SK-MEL-5 (cell line): ENCODE data around the gene C12orf43. TPM values are rescaled to one million over a fixed set of nuclear protein-coding genes. Genes with fewer than 3 reads are reported as not detected.
"Not testable (repeated sequence)": the region's sequence is repeated elsewhere in the genome, so short reads cannot be mapped to it uniquely, and the experiment has no call there.

ENCODE experiments used
- DNase-seq: peaks from one replicate; pipeline ENCODE4 v3.0.0-alpha.2; 2016; ENCODE audit warnings: low read depth, low spot score
- in situ Hi-C: cut with HindIII; loops from 2 replicates; pipeline ENCODE4 v1.10.0; 2016; ENCODE audit warnings: low sequenced_read_pairs, high pct_unique_total_duplicates, low pct_unique_long_range_greater_than_20kb
- polyA plus RNA-seq, 2 experiments: library from polyadenylated mRNA; depleted of rRNA; stranded (reverse); fragments of >200 nt; gene quantifications; 2 replicates each; pipeline ENCODE4 v1.2.3, GENCODE V29; 2015
- total RNA-seq: library from RNA; depleted of rRNA; stranded (reverse); fragments of >200 nt; shearing (Covaris generic); gene quantifications from 2 replicates; pipeline ENCODE4 v1.2.3, GENCODE V29; 2014; rRNA removed

Gene C12orf43, protein sequence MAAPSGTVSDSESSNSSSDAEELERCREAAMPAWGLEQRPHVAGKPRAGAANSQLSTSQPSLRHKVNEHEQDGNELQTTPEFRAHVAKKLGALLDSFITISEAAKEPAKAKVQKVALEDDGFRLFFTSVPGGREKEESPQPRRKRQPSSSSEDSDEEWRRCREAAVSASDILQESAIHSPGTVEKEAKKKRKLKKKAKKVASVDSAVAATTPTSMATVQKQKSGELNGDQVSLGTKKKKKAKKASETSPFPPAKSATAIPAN
- 24.0 and 25.4 TPM in 2 replicates for total RNA-seq
- polyA plus RNA-seq (2015; cell fraction: cytosol; rRNA removed), result 18.4 and 21.7 TPM in 2 replicates
- polyA plus RNA-seq (2015; cell fraction: nucleus; rRNA removed), result 8.7 and 17.7 TPM in 2 replicates

- DNase-seq, result peak; percentile 96
- in situ Hi-C loops, result no loop called here
Observed at GRCh38 chr12:121015825-121016766, at the start of gene C12orf43. TSS of gene C12orf43 (minus strand) at chr12:121016487. CDS start at chr12:121016474, 13 bp downstream.

DNA sequence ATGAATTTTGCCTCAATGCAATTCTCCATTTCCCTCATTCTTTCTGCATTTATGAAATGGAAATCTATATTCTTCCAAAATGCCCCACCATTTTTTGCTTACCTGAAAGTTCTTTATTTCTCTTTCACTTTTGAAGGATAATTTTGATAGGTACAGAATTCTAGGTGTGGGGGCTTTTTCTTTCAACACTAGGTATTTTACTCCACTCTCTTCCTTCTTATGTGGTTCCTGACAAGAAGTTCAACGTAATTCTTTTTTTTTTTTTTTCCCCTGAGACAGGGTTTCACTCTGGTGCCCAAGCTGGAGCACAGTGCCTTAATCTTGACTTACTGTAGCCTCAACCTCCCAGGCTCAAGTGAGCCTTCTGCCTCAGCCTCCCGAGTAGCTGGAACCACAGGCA is 49.1 kb upstream of the C12orf43 start:
- no peak for DNase-seq
- in situ Hi-C loops, result no loop called here

DNA sequence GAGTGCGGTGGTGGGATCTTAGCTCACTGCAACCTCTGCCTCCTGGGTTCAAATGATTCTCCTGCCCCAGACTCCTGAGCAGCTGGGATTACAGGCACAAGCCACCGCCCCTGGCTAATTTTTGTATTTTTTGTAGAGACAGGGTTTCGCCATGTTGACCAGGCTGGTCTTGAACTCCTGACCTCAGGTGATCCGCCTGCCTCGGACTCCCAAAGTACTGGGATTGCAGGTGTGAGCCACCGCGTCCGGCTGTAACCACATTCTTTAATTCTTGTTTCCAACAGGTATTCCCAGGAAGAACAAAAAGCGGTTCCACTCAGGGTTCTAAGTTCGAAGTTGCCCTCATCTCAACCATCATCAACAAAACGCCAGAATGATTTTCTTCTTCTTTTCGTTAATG is 48.3 kb upstream of the C12orf43 start:
- in situ Hi-C loops, DNase-seq: not testable (repeated sequence)

- in situ Hi-C loops, result no loop called here
Observed at GRCh38 chr12:121064116-121064515, 47.8 kb upstream of the C12orf43 start.

GRCh38 chr12:121062391-121063045 is 46.2 kb upstream of the C12orf43 start:
- no peak for DNase-seq
- in situ Hi-C loops, result no loop called here

More at GRCh38 chr12:121064116-121064515, 47.8 kb upstream of the C12orf43 start:
- DNase-seq, result peak; percentile 26

GRCh38 chr12:121061831-121062230 is 45.5 kb upstream of the C12orf43 start:
- in situ Hi-C loops, result no loop called here
- DNase-seq, result peak; percentile 76

GRCh38 chr12:121060149-121061001 is 44.1 kb upstream of the C12orf43 start:
- peak; percentile 85 for DNase-seq
- in situ Hi-C loops, result no loop called here

GRCh38 chr12:121059031-121059898 is 43.0 kb upstream of the C12orf43 start:
- DNase-seq, result no peak

DNA sequence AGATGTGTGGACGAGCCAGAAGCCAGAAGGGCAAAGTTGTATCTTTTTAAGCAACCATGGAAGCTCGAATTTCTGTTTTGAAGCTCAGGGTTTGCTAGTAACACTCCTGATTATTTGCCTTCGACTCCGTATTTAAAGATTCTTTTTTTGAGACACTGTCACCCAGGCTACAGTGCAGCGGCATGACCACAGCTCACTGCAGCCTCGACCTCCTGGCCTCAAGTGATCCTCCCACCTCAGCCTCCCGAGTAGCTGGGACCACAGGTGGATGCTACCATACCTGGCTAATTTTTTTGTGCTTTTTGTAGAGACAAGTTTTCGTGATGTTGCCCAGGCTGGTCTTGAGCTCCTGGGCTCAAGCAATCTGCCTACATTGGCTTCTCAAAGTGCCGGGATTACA is 41.5 kb upstream of the C12orf43 start:
- in situ Hi-C loops, result no loop called here

More at GRCh38 chr12:121059031-121059898, 43.0 kb upstream of the C12orf43 start:
- in situ Hi-C loops, result no loop called here

GRCh38 chr12:121053706-121054105 is 37.4 kb upstream of the C12orf43 start:
- in situ Hi-C loops, result no loop called here
- DNase-seq, result no peak

More for the DNA sequence above, 41.5 kb upstream of the C12orf43 start:
- DNase-seq, result no peak

GRCh38 chr12:121050725-121051124 is 34.4 kb upstream of the C12orf43 start:
- in situ Hi-C loops, result no loop called here
- peak; percentile 59 for DNase-seq

GRCh38 chr12:121048442-121048841 is 32.2 kb upstream of the C12orf43 start:
- no peak for DNase-seq
- in situ Hi-C loops, result no loop called here

DNA sequence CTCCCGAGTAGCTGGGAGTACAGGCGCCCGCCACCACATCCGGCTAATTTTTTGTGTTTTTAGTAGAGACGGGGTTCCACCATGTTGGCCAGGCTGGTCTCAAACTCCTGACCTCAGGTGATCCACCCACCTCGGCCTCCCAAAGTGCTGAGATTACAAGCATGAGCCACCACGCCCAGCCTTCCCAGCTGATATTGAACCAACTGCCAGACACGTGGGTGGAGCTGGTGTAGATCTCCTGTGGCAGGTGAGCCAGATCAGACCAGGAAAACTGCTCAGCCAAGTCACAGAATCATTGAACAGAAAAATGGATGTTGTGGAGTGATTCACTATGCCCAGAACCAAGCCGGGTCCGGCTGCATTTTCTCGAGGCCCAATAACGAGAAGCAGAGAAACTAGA is 31.1 kb upstream of the C12orf43 start:
- in situ Hi-C loops, DNase-seq: not testable (repeated sequence)

DNA sequence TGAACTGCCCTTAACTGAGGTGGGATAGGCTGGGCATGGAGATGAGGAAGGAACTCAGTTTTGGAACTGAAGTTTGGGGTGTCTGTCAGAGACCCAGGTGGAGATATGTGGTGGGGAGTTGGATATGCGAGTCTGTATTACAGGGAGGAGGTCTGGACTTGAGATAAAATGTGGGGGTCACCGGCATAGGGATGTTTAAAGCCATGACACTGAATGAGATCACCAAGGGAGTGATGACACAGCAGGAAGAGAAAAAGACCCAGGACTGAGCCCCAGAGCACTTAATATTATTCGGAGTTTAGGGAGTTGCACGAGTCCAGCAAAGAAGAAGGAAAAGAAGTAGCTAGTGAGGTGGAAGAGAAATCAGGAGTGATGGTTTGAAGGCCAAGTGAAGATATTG is 26.8 kb upstream of the C12orf43 start:
- in situ Hi-C loops, result no loop called here

GRCh38 chr12:121038861-121039668 is 22.8 kb upstream of the C12orf43 start, which contains the start of gene OASL:
TSS of gene OASL (minus strand) at chr12:121039246. CDS start at chr12:121038971, 275 bp downstream.
- peak; percentile 52 for DNase-seq
- in situ Hi-C loops, result no loop called here

More for the DNA sequence above, 26.8 kb upstream of the C12orf43 start:
- no peak for DNase-seq
